ENCODE results near the gene CSRP2.

DNA sequence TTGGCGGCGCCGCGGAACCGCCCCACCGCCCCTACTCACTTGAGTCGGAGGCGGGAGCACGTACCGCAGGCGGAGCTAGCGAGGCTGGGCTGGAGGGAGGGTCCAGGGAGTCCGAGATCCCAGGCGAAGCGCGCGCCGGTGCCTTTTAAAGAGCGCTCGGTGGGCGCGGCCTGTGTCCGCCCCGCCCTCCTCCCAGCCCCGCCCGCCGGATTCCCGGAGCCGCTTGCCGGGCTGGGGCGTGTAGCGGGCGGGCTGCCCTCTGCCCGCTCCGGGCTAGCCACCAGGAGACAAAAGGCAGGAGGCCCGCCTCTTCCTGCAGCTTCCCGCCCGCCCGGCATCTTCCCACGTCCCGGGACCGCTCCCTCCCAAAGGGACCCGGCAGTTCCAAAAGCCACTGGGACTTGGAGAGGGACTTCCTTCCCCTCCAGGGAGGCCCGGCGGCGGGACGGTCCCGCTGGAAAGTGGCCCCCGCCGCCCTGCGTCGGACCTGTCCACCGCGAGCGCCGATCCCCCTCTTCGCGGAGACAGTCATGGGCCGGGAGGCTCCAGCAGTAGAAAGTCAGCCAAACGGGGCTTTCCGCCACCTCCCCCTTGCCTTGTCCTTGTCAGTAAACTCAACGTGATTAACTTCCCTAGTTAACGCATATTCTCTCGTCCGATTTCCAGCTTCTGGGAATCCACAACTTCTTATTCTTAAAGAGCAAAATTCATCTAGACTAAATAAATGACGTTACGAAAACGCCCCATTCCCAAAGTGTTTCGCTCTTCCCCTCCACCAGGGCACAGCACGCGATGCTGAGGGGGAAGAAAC lies at the start of gene CSRP2:
- no peak for TF ChIP-seq CTCF (IDR thresholded peaks at IDR 0.05; ENCODE audit: poor library complexity, severe bottlenecking)
- TF ChIP-seq TAF1 (IDR thresholded peaks at IDR 0.05; ENCODE audit: low read depth): no peak
- TF ChIP-seq REST (IDR thresholded peaks at IDR 0.05; ENCODE audit: borderline replicate concordance): peak; percentile 10
- peak; percentile 49 for TF ChIP-seq POLR2AphosphoS5 (IDR thresholded peaks at IDR 0.05)
- TF ChIP-seq EP300 (conservative IDR thresholded peaks at IDR 0.05; ENCODE audit: poor library complexity, severe bottlenecking): no peak
- TF ChIP-seq MXI1 (conservative IDR thresholded peaks at IDR 0.05; ENCODE audit: poor library complexity, severe bottlenecking): no peak
